Psoas muscle (tissue), 8 donors: ENCODE results near the gene DCPS. TPM values are rescaled to one million over a fixed set of nuclear protein-coding genes. Genes with fewer than 3 reads are reported as not detected.
A peak's percentile ranks its signal among the peaks of the same experiment; 100 is the strongest.
"Not testable (repeated sequence)": the region's sequence is repeated elsewhere in the genome, so short reads cannot be mapped to it uniquely, and the experiment has no call there.

Source experiments
- ATAC-seq, 4 donors: fragments of 200-7000 bp; cut with Tn5 transposase; one replicate each; pipeline ENCODE4 v1.9.1; 2020; ENCODE audit warnings: moderate library complexity in 3 of 4, mild to moderate bottlenecking in 2 of 4
- DNase-seq, 2 donors: peaks; one replicate each; pipeline ENCODE4 v3.0.0-alpha.2; 2020
- H3K27ac ChIP-seq: fragments of 200-600 bp; one replicate; pipeline ENCODE4 v1.8.0; 2022
- H3K27me3 ChIP-seq, 3 donors: fragments of 200-600 bp in 1 of 3; one replicate each; pipeline versions ENCODE4 v1.6.1 to v1.8.0; 2013 to 2022; ENCODE audit warnings: low read length in 2 of 3, mild to moderate bottlenecking in 2 of 3, moderate library complexity in 1 of 3; ENCODE audit not compliant: insufficient read depth in 3 of 3
- H3K36me3 ChIP-seq, 2 donors: fragments of 200-600 bp in 1 of 2; one replicate each; pipeline versions ENCODE4 v1.6.1 to v1.8.0; 2013 to 2022; ENCODE audit warnings: low read depth in 1 of 2, mild to moderate bottlenecking in 1 of 2, moderate library complexity in 1 of 2; ENCODE audit not compliant: insufficient read depth in 1 of 2
- H3K4me1 ChIP-seq: fragments of 200-600 bp; one replicate; pipeline ENCODE4 v1.8.0; 2022
- H3K4me3 ChIP-seq: fragments of 200-600 bp; one replicate; pipeline ENCODE4 v1.8.0; 2022; ENCODE audit warnings: mild to moderate bottlenecking
- H3K9me3 ChIP-seq: fragments of 200-600 bp; one replicate; pipeline ENCODE4 v1.8.0; 2022
- WGBS, 3 donors: extraction: QIAGEN DNeasy Blood & Tissue Kit; methylation state at CpG; one replicate each; pipeline versions ENCODE4 v1.1.6 to v1.1.7; 2013; 5-methylcytosine and 5-hydroxymethylcytosine counted together
- intact Hi-C, 2 donors: fragments of 100-400 bp; cut with DNase I; formaldehyde crosslinking; loops; one replicate each; pipeline versions ENCODE4 v1.11.0 to v1.14.2; 2022
- polyA plus RNA-seq, 3 donors: library from polyadenylated mRNA; stranded (reverse); fragments of 200-250 nt; gene quantifications; one replicate each; pipeline ENCODE4 v1.2.3, GENCODE V29; 2013
- total RNA-seq, 4 donors: library from RNA; stranded (reverse); fragmentation: NEBNext Ultra II Directional in 2 of 4; extraction: Animal tissue kit (Norgen Biotek cat#: 25700) in 2 of 4; gene quantifications; one replicate each; pipeline versions ENCODE4 v1.2.1 to v1.2.4, GENCODE V29; 2021 to 2023
- TF ChIP-seq, protein P1 (sequence below): fragments of 200-600 bp; IDR thresholded peaks from one replicate; pipeline ENCODE4 v1.8.0; 2022; ENCODE audit warnings: antibody characterized with exemption
- donor health status: healthy with polysubstance abuse.
- donor health status: DM: no; HTN: no; CAD: no; lungs with moderate emphysema.
- donor health status: Bipolar disorder and iron deficiency.
- donor health status: healthy.
- donor health status: DM: yes; HTN: yes; CAD: no.
- donor health status: DM: no; HTN: no; CAD: no.
- donor health status: DM: no; HTN: no; CAD: no.
- donor health status: DM: yes; HTN: yes; CAD: no.

Gene DCPS
- total and polyA plus RNA-seq, 7 donors = 11.8 to 20.5 (median 14.3) TPM

DNA sequence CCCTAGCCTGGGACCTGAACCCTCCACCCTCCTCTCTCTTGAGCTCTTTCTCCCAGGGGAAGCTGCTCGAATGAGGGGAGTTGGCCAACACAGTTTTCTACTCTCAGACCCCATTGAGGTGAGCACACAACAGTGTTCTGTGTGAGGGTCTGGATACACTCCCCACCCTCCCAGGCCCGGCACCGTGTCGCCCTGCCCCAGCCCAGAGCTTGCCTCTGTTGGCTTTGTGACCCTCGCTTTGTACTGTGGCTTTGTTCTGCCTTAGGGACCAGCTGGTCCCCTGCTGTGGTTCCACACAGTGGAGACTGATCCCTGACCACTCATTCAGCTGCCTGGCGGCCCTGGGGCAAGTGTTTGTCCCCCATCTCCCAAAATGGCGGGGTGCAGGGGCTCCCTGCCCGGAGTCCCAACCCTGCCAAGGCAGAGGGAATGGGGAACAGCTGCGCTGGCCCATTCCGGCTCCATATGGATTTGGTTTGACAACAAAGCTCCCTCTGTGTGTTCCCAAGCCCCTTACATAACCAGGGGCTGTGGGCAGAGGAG is 59.9 kb downstream of the DCPS start:
- H3K27ac ChIP-seq = no peak overlapping the region
- no peak for ATAC-seq
- no peak for DNase-seq
- peaks cover 10% of the 10 kb centered on the region for H3K4me1 ChIP-seq
- TF ChIP-seq, protein P1, sequence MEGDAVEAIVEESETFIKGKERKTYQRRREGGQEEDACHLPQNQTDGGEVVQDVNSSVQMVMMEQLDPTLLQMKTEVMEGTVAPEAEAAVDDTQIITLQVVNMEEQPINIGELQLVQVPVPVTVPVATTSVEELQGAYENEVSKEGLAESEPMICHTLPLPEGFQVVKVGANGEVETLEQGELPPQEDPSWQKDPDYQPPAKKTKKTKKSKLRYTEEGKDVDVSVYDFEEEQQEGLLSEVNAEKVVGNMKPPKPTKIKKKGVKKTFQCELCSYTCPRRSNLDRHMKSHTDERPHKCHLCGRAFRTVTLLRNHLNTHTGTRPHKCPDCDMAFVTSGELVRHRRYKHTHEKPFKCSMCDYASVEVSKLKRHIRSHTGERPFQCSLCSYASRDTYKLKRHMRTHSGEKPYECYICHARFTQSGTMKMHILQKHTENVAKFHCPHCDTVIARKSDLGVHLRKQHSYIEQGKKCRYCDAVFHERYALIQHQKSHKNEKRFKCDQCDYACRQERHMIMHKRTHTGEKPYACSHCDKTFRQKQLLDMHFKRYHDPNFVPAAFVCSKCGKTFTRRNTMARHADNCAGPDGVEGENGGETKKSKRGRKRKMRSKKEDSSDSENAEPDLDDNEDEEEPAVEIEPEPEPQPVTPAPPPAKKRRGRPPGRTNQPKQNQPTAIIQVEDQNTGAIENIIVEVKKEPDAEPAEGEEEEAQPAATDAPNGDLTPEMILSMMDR = no peak
- no peaks in the 10 kb centered on the region for H3K27me3 ChIP-seq
- intact Hi-C loops = loop anchor here in 1 of 2 donors (10.0 kb wide), 1 partner anchor 49 kb away; no protein-coding TSS in a partner anchor
- 65 to 79% (median 68%) methylated on average over 10 of the region's 10 CpGs for WGBS, 3 donors
- H3K4me3 ChIP-seq = no peak overlapping the region
- no peaks in the 10 kb centered on the region for H3K36me3 ChIP-seq
- H3K9me3 ChIP-seq = no peaks in the 10 kb centered on the region

DNA sequence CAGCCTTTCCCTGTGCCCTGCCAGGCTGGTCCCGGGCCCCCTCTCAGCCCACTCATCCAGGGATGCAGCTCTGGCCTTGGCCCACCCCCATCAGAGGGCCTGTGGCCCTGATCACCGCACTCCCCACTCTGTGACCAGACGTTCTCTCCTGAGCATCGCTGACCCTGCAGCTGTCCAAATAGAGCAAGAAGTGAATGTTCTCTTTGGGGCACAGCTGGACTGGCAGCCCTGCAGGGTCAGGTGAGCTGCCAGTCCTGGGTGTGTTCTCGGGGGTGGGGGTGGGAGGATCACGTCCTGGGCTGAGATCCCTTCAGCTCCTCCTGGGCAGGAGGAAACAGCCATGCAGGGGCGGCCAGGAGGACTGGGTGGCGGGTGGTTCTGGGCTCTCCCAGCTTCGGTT is 60.9 kb downstream of the DCPS start:
- intact Hi-C loops = loop anchor here in 1 of 2 donors (10.0 kb wide), 1 partner anchor 50 kb away; no protein-coding TSS in a partner anchor
- H3K27me3 ChIP-seq, H3K4me1 ChIP-seq, H3K4me3 ChIP-seq, DNase-seq, H3K9me3 ChIP-seq, H3K36me3 ChIP-seq, H3K27ac ChIP-seq: not testable (repeated sequence)
- WGBS, 3 donors = 44 to 57% (median 56%) methylated on average over 2 to 4 of the region's 9 CpGs
- ATAC-seq = peak in 2 of 4 donors; percentile 57 to 77

DNA sequence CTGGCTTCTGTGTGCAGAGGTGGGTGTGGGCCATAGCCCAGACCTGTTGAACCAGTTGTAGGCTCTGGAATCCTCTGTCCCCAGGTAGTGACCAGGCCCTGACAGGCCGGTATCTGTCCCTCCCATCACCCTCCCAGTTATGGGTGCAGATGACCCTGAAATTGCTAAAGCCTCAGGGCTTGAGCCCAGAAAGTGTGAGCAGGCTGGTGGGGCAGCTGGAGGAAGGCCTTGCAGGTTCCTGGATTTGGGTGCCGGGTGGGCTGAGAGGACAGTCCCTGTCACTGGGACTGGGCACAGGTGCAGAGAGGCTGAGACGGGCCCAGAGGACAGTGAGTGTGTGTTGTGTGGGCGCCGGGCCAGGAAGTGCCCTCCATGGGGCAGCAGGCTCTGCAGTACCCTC is 61.6 kb downstream of the DCPS start:
- H3K9me3 ChIP-seq, DNase-seq, H3K27ac ChIP-seq, H3K4me1 ChIP-seq, H3K4me3 ChIP-seq, H3K27me3 ChIP-seq, H3K36me3 ChIP-seq: not testable (repeated sequence)
- 51 to 65% (median 53%) methylated on average over 3 to 5 of the region's 5 CpGs for WGBS, 3 donors
- intact Hi-C loops = loop anchor here in 1 of 2 donors (10.0 kb wide), 1 partner anchor 51 kb away; no protein-coding TSS in a partner anchor
- peak in 1 of 4 donors; percentile 14 for ATAC-seq

- 67 to 77% (median 74%) methylated on average over 16 to 19 of the region's 19 CpGs for WGBS, 3 donors
- H3K27ac ChIP-seq = no peak overlapping the region
- H3K4me1 ChIP-seq = peaks cover 4% of the 10 kb centered on the region
- H3K36me3 ChIP-seq = no peaks in the 10 kb centered on the region
- no peaks in the 10 kb centered on the region for H3K27me3 ChIP-seq
- H3K4me3 ChIP-seq = no peak overlapping the region
- H3K9me3 ChIP-seq = no peaks in the 10 kb centered on the region
- TF ChIP-seq, protein P1 = no peak
- DNase-seq = no peak
- intact Hi-C loops = loop anchor here in 1 of 2 donors (10.0 kb wide), 1 partner anchor 51 kb away; no protein-coding TSS in a partner anchor
- no peak for ATAC-seq
Observed at GRCh38 chr11:126366064-126366822, 62.4 kb downstream of the DCPS start.

- H3K4me3 ChIP-seq, DNase-seq, H3K27ac ChIP-seq, H3K36me3 ChIP-seq, H3K9me3 ChIP-seq, H3K4me1 ChIP-seq, H3K27me3 ChIP-seq: not testable (repeated sequence)
- intact Hi-C loops = loop anchor here in 1 of 2 donors (10.0 kb wide), 1 partner anchor 52 kb away; no protein-coding TSS in a partner anchor
- WGBS, 3 donors = 83 to 87% (median 84%) methylated on average over 10 to 14 of the region's 14 CpGs
- ATAC-seq = peak in 2 of 4 donors; percentile 25 to 26
Observed at GRCh38 chr11:126366823-126367654, 63.2 kb downstream of the DCPS start.

DNA sequence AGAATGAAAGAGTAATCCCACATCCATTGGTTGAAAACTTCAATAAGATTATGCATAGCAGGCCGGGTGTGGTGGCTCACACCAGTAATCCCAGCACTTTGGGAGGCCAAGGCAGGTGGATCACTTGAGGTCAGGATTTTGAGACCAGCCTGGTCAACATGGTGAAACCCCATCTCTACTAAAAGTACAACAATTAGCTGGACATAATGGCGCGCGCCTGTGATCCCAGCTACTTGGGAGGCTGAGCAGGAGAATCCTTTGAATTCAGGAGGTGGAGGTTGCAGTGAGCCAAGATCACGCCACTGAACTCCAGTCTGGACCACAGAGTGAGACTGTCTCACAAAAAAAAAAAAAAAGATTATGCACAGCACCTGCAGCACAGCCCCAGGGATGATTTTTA is 63.9 kb downstream of the DCPS start:
- not testable (repeated sequence) for H3K4me1 ChIP-seq

More for the DNA sequence above, 63.9 kb downstream of the DCPS start:
- not testable (repeated sequence) for ATAC-seq, H3K9me3 ChIP-seq, DNase-seq, H3K36me3 ChIP-seq, H3K27me3 ChIP-seq, H3K27ac ChIP-seq, H3K4me3 ChIP-seq
- WGBS, 3 donors = 97 to 98% (median 98%) methylated on average over 5 of the region's 5 CpGs
- intact Hi-C loops = loop anchor here in 1 of 2 donors (10.0 kb wide), 1 partner anchor 53 kb away; no protein-coding TSS in a partner anchor
